ENCODE measurements around the gene CRTC3.
"Not testable (repeated sequence)": the region's sequence is repeated elsewhere in the genome, so short reads cannot be mapped to it uniquely, and the experiment has no call there.

Gene CRTC3

DNA sequence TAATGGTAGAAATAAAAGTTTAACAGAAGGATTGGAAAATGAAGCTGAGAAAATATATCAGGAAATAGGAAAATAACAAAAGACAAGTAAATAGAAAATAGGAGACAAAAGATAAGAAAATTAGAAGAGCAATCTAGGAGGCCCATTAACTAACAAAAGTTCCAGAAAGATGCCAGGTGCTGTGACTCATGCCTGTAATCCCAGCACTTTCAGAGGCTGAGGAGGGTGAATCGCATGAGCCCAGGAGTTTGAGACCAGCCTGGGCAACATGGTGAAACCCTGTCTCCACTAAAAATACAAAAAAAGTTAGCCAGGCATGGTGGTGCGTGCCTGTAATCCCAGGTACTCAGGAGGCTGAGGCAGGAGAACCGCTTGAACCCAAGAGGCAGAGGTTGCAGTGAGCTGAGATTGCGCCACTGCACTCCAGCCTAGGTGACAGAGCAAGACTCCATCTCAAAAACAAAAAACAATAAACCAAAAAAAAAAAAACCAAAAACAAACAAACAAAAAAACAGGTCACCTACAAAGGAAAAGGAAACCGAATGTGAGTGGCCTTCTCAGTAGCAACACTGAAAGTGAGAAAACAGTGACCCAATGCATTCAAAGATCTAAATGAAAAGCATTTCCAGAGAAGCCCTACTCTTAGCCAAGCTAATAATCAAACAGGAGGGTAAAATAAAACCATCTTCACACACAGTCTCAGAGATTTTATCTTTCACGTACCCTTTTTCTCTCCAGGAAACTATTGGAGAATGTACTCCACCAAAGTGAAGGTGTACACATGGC, 5.5 kb upstream of the CRTC3 start:
- DNase-seq = not testable (repeated sequence)

DNA sequence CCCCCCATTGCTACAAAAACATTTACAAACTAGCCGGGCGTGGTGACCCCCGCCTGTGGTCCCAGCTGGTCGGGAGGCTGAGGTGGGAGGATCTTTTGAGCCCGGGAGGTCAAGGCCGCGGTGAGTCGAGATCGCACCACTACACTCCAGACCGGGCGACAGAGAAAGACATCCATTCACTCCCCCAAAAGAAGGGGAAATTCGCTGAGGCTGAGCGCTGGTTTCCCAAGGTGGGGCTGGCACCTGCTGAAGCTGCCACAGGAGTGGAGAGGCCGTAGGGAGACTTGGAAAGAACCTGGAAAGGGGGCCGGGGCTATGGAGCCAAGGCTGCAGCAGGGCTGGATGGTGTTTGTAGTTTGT, 732 bp upstream of the CRTC3 start:
- DNase-seq = no peak

DNA sequence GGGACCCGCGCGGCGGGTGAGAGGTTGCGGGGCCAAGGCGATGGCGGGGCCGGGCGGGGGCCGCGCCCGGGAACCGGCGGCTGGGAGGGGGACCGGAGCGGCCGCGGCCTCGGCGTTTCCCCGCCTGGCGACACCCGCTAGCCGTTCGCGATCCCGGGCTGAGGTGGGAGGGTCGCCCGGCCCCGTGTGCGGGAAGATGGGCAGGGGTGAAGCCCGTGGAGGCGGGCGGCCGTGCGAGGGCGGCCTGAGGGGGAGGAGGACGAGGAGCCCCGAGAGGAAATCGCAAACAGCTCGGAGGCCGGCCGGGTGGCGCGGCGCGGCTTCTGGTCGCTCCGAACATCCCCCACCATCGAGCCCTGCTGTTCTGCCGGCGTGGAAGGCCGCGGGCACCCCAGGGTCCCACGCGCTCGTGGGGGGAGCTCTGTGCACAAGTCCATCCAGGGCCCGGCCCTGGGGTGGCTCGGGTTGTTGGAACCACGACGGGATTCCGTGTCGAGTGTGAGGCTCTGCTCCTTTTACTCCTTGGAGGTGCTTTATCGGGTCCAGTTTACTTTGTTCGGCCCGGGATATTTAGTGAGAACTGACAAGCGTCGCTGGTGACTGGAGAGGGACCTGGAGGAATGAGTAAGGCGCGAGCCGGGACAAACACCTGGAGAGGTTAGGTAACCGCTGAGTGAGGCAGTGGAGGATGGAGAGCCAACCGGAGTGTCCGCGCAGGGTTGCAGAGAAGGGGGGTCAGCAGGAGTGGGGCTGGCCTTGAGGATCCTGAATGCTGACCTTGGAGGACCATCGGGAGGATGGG, 728 bp downstream of the CRTC3 start:
- no peak for DNase-seq

DNA sequence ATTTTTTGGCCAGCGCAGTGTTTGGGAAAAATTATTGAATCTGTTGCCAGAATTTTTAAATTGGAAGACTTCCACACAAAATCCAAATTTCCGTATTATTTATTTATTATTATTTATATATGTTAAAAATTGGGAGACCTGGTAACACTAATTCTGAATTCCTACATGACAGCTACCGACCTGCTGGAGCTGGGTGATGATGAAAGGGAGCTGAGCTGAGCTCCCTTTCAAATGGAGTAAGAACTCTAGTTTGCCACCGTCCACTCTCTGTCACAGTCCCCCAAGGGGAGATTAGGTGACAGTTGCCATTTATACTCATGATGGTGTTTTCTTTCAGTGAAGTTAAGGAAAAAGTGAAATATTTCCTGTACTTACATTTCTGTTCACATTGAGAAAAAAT, 1.4 kb downstream of the CRTC3 start:
- no peak for DNase-seq

DNA sequence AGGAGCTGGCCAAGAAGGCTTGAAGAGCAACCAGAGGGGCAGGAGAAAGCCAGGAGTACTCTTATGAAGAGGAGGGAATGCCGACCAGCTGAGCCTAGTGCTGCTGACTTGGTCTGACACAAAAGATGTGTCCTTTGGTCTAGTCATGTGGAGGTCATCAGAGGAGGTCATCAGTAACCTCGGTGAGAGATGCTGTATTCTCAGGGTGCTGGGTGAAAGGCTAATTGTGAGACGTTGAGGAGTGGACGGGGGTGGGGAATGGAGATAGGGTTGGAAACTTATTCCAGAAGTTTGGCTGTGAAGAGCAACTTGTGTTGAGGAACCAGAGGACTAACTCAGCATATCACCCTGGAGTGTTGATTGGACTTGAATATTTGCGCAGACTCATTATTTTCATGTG, 5.5 kb downstream of the CRTC3 start:
- DNase-seq = no peak

DNA sequence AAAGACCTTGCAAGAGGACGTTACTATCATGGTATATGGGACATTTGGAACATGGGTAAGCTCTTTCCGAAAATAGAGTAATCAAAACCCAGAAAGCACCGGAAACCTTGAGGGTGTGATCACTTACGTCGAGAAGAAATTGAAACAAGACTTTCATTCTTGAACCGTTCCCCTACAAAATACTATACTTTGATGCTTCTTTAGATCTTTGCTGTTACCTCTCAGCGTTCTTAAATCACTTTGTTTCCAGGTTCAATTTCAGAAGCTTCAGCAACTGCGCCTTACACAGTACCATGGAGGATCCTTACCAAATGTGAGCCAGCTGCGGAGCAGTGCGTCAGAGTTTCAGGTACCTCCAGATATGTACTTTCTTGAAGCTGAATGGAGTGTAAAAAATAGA, 10.1 kb downstream of the CRTC3 start:
- no peak for DNase-seq

DNA sequence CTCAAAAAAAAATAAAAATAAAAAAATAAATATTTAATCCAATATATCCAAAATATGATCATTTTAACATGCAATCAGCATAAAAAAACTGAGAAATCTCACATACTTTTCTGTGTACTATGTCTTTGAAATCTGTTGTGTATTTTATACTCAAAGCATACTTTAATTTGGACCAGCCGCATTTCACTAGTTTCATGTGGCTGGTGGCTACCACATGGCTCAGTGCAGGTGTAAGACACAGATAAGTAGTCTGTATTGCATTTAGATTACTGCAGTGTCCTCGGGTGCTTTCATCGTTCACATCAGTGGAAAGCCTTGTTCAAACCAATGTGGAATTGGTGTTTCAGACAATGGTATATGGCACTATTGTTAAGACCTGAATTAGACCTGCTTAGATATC, 11.0 kb downstream of the CRTC3 start:
- no peak for DNase-seq

DNA sequence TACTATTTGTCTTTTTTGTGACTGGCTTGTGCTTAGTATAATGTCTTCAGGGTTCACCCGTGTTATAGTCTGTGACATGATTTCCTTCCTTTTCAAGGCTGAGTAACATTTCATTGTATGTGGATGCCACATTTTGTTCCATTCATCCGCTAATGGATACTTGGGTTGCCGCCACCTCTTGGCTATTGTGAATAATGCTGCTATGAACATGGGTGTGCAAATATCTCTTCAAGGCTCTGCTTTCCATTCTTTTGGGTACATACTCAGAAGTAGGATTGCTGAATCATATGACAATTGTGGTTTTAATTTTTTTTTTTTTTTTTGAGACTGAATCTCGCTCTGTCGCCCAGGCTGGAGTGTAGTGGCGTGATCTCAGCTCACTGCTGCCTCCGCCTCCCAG, 15.4 kb downstream of the CRTC3 start:
- DNase-seq = no peak

DNA sequence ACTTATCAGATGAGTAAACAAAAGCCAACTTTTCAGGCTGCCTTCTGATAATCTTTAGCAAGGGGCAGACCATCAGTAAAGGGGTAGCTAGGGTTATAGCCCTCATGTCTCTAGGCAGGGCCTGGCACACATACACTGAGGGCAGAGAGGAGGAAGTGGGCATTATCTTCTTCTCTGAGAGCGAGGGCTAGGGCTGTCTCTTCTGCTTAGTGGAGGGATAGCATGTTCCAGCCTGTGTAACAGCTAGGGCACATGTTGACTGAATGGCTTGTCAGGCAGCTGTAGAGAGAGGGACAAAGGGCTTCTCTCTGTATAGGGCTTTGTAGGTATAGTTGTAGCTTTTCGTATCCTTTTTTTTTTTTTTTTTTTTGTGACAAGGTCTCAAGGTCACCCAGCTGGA, 17.8 kb downstream of the CRTC3 start:
- DNase-seq = no peak

DNA sequence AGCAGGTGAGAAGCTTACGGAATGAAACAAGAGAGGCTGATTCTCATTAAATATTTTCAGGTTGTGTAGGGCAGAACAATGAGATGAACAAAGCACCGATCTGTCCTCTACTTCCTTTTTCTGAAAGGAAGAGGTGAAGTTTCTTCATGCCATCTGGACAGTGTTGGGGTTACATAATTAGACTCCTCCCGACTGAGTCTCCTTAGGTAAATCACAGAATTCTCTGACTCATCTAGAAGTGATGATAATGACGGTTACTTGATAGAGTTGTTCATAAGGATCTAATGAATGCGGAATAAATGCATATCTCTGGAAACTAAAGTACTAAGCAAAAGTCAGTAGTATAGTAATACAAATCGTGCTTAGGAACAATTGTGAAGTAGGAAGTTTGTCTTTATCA, 21.2 kb downstream of the CRTC3 start:
- DNase-seq = no peak

DNA sequence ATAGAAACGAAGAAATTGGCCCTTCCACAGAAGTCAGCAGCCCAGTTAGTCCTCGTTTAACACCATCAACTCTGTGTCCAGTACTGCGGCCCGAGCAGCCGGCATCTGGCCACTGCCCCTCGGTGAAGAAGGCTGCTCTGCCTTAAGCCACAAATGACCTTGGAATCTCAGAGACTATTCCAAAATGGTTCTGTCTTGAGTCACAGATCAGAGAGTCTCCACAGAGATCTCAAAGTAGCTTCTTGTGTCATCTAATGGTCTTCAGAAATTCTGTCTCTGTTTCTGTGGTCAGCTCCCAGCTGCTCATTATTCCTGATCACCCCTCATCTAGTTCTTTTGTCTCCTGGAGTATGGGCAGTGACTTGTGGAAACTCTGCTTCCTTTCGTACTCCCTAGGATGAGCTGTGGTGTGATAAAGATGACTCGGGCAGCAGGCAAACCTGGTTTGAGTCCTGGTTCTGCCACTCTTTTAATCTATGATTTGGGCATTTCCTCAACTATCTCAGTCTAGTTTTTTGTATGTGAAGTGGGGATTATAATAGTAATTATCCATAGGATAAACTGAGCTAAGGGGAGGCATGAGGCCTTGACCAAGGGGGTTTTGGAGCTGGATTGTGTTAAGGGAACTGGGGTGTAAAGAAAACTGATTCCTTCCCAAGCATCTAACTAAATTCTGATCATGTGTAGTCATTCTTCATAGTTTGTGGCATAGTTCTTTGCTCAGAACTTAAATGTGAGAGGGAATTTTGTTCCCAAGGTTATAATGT, 22.6 kb downstream of the CRTC3 start:
- no peak for DNase-seq

DNA sequence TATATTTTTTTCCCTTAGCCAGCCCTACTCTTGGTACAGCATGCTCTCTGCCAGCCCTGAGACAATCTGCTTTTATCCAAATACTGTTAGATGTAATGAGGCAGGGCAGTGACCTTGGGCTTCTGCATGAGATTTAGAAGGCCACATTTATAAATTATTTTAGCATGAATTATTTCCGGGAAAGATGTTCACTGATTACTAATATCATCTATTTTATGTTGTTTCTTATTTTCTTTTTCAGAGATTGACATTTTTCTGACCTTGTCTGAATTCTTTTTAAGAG, 23.1 kb downstream of the CRTC3 start:
- DNase-seq = no peak

DNA sequence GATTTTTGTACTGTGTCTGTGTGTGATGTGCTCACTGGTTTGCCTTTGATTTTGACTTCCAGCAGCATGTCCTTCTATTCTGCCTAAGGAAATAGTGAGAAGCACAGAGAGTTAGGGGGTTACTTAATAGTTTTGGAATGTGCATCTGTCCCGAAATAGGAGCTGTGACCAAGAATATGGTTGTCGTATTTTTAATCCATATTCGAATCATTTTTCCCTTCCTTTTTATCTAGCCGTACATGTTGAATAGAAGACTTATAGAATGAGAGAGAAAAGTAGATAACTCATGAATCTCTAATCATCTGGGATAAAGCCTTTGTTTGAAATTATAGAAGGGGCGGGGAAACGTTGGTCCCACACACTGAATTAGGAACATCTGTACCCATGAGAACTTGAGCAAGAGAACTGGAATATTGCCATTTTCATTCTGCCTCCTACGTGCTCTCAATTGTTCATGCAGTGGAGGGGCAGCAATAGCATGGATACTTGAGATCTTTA, 23.6 kb downstream of the CRTC3 start:
- DNase-seq = peak in 1 of 2 experiments; percentile 3

DNA sequence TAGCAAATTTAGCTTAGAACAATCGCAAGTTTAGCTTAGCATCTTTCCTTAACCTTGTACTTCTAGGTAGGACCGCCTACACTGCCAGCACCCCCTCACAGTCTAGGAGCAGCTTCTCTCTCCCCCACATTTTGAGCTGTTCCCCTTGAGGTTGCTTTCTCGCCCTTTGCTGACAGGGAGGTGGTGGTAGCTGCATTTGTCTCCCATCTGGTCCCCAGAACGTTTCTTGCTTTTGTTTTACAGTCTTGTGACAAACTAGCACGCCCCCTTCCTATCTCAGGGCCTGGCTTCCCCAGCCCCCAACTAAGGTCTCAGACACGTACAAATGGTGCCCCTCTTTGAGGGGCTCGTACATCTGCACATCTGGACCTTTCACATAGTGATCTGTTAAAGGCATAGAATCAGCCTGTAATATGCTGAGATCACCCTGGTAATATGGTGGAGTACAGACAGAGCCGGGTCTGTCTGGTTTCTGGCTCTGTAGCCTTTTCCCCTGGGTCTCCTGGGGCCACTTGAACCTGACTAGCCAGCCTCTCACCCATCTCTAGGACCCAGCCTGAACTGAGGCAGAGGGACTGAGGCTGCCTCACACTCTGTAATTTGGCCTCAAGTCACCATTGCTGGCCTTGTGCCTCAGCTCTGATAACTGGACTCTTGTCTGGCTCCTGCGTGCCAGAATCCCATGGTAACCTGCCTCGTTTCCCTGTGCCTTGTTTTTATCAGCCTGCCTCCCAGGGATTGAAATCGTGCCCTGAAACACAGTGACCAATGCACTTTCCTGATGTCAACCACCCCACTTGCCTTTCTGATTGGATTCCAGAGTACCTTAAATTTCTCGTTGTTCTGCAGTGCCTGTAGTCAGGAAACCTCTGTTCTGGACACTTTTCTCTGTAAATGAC, 27.7 kb downstream of the CRTC3 start:
- DNase-seq = peak in 1 of 2 experiments; percentile 1

DNA sequence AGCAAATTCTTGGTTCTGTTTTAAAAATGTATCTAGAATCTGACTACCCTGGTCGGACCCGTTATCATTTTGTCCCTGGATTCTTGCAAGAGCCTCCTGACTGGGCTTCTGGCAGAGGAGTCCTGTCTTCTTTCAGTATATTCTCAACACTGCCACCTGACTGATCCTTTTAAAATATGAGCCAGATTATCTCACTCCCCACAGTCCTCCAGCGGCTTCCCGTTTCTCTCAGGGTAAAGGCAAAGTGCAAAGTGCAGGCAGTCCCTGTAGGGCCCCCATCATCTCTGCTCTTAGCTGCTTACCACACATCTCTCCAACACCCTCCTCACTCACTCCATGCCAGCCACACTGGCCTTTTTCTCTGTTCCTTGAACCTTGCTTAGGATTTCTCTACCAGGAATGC, 28.4 kb downstream of the CRTC3 start:
- DNase-seq = no peak

DNA sequence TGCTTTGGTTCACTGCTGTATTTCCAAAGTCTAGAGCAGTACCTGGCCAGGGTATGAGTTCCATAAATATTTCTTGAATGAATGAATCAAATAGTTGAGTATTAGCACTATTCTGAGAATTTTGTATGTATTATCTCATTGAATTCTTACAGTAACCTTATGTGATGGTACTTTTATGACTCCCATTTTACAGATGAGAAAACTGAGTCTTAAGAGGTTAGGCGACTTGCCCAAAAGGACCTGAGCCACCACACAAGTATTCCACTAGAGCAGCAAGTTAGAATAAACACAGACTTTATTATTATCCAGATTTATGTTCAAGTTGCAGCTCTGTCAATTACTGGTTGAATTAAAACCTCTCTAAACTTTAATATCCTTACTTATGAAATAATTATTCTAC, 29.4 kb downstream of the CRTC3 start:
- no peak for DNase-seq

DNA sequence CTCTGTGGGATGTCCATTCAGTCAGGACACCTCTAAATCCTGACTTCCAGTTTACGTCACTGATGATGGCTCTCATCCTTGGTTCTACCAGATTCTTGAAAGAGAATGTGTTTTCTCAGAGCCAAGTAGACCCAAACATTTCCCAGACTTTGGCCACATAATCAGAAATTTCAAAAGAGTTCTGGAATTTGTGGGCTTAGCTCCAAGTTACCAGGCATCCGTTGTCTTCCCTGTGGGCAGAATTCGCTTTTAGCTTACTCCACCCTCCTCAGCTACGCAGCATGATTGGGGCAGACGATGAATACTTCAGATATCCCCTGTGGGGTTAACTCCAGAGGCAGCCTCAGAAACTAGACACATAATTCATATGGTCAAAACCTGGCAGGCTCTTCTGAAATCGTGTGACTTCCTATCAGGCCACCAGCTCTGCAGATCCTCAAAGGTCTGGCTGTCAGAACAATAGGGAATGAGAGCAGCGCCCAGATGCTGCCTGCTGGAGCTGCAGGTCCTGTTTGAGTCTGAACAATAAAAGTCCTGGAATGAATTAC, 30.6 kb downstream of the CRTC3 start:
- no peak for DNase-seq

DNA sequence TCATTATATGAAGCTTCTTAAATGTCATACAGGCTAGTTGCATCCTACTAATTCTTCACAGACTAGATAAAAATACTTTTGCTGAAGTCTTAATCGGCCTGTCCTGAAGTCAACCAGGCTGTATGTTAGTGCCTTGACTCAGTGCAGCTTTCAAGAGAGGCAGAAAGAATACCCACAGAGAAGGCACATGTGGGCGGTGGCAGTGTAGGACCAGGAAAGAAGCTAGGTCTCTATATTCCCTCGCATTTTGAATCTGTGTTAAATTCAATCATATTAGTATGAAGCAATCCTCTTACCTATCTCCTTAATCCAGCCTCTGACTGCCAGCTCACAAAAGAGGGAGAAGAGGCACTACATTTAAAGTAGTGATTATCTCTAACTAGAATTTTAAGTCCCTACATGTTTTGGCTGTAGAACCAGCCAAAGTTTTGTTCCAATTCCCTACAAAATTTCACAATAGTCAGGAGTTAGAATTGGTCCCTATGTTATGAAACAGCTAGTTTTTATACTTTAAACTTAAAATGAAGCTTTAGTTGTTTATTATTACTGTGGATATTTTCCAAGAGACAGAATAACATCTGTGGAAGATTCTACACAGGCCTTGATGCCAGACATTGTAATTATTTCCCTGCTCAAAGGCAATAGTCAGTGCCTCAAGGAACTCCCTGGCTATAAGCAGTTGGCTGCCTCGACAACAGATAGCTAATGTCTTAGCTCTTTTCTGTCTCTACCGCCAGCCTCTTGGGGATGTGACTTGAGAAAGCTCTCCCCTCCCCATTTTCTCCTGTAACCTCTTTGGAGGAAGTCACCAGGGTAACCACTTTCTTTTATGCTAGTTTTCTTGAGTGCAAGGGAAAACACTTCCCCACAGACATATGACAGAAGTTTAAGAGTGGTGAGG, 31.9 kb downstream of the CRTC3 start:
- DNase-seq = no peak

DNA sequence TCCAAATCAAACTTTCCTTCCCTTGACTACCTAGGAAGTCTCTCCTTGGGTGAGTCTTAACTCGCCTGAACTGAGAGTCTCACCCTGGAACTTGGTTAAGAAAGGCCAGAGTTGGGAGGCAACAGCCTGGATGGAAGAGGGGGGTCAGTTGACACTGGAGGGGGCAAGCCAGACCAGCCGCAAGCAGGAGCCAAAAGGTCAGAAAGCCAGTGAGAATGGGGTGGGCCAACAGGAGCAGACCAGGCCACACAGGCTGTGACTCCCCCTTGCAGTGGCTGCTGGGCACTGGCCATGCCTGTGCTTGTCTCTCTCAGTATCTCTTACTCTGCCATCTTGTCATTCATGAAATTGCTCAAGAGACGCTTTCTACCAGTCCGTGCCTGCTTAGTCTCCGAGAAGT, 32.9 kb downstream of the CRTC3 start:
- DNase-seq = no peak

DNA sequence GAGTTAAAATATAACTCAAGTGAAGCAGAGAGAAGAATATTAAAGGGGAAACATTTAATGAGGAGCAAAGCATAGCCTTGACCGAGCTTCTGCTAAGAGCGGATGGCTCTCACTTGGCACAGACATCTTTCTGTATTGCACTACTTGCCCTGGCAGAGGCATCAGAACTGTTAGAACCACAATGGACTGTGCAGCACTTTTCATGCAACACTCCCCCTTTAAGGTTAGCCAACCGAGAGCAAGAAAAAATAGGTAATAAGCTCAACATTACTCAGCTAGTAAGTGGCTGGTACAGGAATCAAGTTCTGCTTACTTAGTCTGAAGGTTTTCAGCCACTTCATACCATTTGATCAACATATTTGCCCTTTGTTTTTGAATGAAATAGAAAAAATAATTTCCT, 33.7 kb downstream of the CRTC3 start:
- no peak for DNase-seq

DNA sequence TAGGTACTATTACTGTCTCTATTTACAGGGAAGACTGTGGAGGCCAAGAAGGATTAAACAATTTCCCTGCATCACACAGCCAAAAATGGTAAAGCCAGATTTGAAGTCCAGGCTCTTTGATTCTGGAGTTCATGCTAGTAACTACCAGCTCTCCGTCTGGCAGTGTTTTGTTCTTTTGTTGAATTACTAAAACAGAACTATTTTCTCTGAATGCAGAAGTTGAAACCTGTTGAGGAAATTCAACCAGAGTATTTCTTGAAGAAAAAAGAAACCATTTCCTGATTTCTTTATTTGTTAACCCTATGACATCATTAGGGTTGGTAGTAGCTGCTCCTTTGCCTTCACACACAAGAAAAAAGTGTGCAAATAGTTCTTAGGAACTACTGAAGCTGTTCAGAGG, 34.3 kb downstream of the CRTC3 start:
- DNase-seq = no peak

Data from NCI-H446 (cell line).